ENCODE data around the gene SLC16A5.

DNA sequence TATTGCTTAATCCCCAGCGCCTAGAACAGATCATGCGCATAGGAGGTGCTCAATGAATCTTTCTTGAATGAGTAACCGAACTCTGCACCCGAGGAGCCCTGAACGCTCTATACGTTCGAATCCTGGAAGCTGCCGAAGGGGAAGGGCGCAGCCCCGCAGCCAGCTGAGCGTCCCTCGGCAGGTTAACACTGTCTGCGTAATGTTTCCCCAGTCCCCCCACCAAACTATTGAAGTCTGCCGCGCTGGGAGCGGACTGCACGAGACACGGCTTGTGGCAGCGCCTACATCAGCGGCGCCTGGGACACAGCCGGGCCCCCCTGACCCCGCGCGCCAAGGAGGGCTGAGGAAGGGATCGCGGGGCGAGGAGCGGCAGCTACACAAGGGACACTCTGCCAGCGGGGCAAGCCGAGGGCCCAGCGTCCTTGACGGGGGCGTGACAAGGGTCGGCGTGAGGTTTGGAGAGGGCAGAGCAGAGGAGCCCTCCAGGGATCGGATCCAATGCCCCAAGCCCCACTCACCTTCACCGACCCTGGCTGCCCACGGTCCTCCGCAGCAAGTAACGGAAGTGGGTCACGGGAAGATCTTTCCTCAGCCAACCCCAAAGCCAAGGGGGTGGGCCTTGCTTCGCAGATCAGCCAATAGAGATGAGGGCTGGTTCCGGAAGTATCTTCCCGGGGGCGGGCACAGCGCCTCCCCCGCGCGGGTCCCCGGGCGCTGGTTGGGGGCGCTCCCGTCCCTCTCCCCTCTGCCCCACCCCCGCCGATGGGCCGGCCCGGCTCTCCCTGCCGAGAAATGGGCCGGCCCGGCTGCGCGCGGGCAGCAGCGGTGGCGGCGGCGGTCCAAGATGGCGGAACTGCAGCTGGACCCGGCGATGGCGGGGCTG, 41.1 kb upstream of the SLC16A5 start, which contains the start of the genes ATP5PD and KCTD2:
- TF ChIP-seq, protein P1, sequence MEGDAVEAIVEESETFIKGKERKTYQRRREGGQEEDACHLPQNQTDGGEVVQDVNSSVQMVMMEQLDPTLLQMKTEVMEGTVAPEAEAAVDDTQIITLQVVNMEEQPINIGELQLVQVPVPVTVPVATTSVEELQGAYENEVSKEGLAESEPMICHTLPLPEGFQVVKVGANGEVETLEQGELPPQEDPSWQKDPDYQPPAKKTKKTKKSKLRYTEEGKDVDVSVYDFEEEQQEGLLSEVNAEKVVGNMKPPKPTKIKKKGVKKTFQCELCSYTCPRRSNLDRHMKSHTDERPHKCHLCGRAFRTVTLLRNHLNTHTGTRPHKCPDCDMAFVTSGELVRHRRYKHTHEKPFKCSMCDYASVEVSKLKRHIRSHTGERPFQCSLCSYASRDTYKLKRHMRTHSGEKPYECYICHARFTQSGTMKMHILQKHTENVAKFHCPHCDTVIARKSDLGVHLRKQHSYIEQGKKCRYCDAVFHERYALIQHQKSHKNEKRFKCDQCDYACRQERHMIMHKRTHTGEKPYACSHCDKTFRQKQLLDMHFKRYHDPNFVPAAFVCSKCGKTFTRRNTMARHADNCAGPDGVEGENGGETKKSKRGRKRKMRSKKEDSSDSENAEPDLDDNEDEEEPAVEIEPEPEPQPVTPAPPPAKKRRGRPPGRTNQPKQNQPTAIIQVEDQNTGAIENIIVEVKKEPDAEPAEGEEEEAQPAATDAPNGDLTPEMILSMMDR (IDR thresholded peaks at IDR 0.05) = no peak
- TF ChIP-seq EZH2 (IDR thresholded peaks at IDR 0.05; ENCODE audit: borderline replicate concordance, insufficient read depth, low read depth, low read length, poor library complexity, severe bottlenecking) = no peak
